C4-2B (cell line): Measurements from ENCODE around the gene SECTM1.

Experiments used
- ZFX ChIP-seq: fragments of 450-650 bp; IDR thresholded peaks from 2 replicates; pipeline ENCODE4 v1.6.1; 2017
- TF ChIP-seq, protein P1 (sequence below): fragments of 450-650 bp; conservative IDR thresholded peaks from 2 replicates; pipeline ENCODE4 v1.5.1; 2017; ENCODE audit warnings: mild to moderate bottlenecking

DNA sequence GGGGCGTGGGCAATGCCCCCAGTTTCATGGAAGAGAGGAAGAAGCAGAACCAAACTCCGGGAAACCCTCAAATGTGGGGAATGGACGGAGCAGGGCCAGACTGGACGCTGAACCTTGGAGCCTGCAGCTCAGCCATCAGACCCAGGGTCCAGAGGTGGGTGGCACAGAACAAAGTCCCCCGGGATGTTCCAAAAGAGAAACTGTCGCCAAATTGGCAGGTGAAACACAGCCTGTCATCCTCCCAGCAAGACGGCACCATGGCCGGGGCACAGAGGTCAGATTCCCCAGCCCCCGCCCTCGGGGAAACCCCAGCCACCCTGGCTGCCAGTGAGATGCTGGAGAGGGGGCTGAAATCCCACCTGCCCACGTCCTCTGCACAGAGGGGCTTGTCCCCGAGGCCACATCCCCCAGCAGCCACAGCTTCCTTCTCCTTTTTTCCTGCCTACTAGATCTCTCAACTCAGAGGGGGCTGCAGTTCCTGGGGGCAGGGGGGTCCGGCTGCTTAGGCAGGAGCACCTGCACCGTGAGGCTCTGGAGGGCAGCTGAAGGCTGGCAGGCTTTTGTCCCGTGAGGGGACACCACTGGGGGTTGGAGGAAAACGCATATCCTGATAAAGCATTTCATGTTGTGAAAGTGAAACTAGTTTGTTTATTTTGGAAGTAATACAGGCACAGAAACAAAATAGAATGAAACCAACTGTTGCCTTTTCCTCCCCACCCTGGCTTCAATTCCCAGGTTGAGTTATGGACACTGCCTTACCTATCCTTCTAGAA, 1.2 kb upstream of the SECTM1 start:
- TF ChIP-seq, protein P1, sequence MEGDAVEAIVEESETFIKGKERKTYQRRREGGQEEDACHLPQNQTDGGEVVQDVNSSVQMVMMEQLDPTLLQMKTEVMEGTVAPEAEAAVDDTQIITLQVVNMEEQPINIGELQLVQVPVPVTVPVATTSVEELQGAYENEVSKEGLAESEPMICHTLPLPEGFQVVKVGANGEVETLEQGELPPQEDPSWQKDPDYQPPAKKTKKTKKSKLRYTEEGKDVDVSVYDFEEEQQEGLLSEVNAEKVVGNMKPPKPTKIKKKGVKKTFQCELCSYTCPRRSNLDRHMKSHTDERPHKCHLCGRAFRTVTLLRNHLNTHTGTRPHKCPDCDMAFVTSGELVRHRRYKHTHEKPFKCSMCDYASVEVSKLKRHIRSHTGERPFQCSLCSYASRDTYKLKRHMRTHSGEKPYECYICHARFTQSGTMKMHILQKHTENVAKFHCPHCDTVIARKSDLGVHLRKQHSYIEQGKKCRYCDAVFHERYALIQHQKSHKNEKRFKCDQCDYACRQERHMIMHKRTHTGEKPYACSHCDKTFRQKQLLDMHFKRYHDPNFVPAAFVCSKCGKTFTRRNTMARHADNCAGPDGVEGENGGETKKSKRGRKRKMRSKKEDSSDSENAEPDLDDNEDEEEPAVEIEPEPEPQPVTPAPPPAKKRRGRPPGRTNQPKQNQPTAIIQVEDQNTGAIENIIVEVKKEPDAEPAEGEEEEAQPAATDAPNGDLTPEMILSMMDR, result no peak
- TF ChIP-seq ZFX, result no peak
